Measurements from ENCODE around the gene MOGAT3.

The MOGAT3 gene

GRCh38 chr7:101232141-101232850 lies 31.5 kb upstream of the MOGAT3 start:
- peak overlapping the region; percentile 53 for H3K4me3 ChIP-seq
- H3K27ac ChIP-seq: peak overlapping the region in 1 of 2 donors; percentile 37
- TF ChIP-seq, protein P1, sequence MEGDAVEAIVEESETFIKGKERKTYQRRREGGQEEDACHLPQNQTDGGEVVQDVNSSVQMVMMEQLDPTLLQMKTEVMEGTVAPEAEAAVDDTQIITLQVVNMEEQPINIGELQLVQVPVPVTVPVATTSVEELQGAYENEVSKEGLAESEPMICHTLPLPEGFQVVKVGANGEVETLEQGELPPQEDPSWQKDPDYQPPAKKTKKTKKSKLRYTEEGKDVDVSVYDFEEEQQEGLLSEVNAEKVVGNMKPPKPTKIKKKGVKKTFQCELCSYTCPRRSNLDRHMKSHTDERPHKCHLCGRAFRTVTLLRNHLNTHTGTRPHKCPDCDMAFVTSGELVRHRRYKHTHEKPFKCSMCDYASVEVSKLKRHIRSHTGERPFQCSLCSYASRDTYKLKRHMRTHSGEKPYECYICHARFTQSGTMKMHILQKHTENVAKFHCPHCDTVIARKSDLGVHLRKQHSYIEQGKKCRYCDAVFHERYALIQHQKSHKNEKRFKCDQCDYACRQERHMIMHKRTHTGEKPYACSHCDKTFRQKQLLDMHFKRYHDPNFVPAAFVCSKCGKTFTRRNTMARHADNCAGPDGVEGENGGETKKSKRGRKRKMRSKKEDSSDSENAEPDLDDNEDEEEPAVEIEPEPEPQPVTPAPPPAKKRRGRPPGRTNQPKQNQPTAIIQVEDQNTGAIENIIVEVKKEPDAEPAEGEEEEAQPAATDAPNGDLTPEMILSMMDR (IDR thresholded peaks at IDR 0.05): no peak
- DNase-seq (ENCODE audit: low spot score): no peak

GRCh38 chr7:101231644-101232043 lies 30.8 kb upstream of the MOGAT3 start:
- TF ChIP-seq, protein P1 (IDR thresholded peaks at IDR 0.05): no peak
- Histone ChIP-seq H3K4me3 (no peak overlapping the region), H3K27ac (no peak overlapping the region)
- no peak for DNase-seq (ENCODE audit: low spot score)

- H3K4me3 ChIP-seq: no peak overlapping the region
- no peak overlapping the region for H3K27ac ChIP-seq
- no peak for DNase-seq (ENCODE audit: low spot score)
- TF ChIP-seq, protein P1 (IDR thresholded peaks at IDR 0.05): no peak
Measured at GRCh38 chr7:101226721-101227120, 25.9 kb upstream of the MOGAT3 start.

GRCh38 chr7:101225650-101226049 lies 24.8 kb upstream of the MOGAT3 start:
- TF ChIP-seq, protein P1 (IDR thresholded peaks at IDR 0.05): no peak
- Histone ChIP-seq H3K4me3 (no peak overlapping the region), H3K27ac (no peak overlapping the region)
- DNase-seq (ENCODE audit: low spot score): no peak

GRCh38 chr7:101223528-101223927 lies 22.7 kb upstream of the MOGAT3 start:
- Histone ChIP-seq H3K4me3 (no peak overlapping the region), H3K27ac (no peak overlapping the region)
- TF ChIP-seq, protein P1 (IDR thresholded peaks at IDR 0.05): no peak
- no peak for DNase-seq (ENCODE audit: low spot score)

- no peak overlapping the region for H3K4me3 ChIP-seq
- DNase-seq (ENCODE audit: low spot score): no peak
- H3K27ac ChIP-seq: no peak overlapping the region
- TF ChIP-seq, protein P1 (IDR thresholded peaks at IDR 0.05): no peak
Measured at GRCh38 chr7:101222275-101222830, 21.5 kb upstream of the MOGAT3 start.

GRCh38 chr7:101220295-101220694 lies 19.5 kb upstream of the MOGAT3 start:
- Histone ChIP-seq H3K27ac (no peak overlapping the region), H3K4me3 (no peak overlapping the region)
- TF ChIP-seq, protein P1 (IDR thresholded peaks at IDR 0.05): no peak
- DNase-seq (ENCODE audit: low spot score): no peak

Data from coronary artery (tissue), 2 donors.